Measurements from ENCODE around the gene RAB8B. TPM values are rescaled to one million over a fixed set of nuclear protein-coding genes. Genes with fewer than 3 reads are reported as not detected.
A peak's percentile ranks its signal among the peaks of the same experiment; 100 is the strongest.

Gene RAB8B
- total and polyA plus RNA-seq, 12 donors: 5.2 to 54.4 (median 35.5) TPM

- TF ChIP-seq POLR2A (IDR thresholded peaks at IDR 0.05): no peak
- TF ChIP-seq CTCF (IDR thresholded peaks at IDR 0.05): no peak
- intact Hi-C loops (cut with DNase I): no loop called here
- Histone ChIP-seq H3K27ac (no peak overlapping the region), H3K27me3 (no peaks in the 10 kb centered on the region), H3K9me3 (replicated peaks in 1 of 3) (no peaks in the 10 kb centered on the region), H3K36me3 (replicated peaks in 1 of 2) (no peaks in the 10 kb centered on the region), H3K4me3 (no peak overlapping the region), H3K4me1 (replicated peaks in 1 of 2) (peaks cover 0 to 14% of the 10 kb centered on the region in 2 donors)
- DNase-seq: no peak
- WGBS, 4 donors: 79 to 86% (median 81%) methylated on average over 3 of the region's 3 CpGs
Measured at GRCh38 chr15:63146684-63147083, 42.7 kb upstream of the RAB8B start.

GRCh38 chr15:63151665-63152064, 37.7 kb upstream of the RAB8B start:
- Histone ChIP-seq H3K27me3 (no peaks in the 10 kb centered on the region), H3K36me3 (replicated peaks in 1 of 2) (peaks cover 0 to 29% of the 10 kb centered on the region in 2 donors), H3K27ac (peak overlapping the region in 1 of 5 donors; percentile 80), H3K4me3 (no peak overlapping the region), H3K9me3 (replicated peaks in 1 of 3) (no peaks in the 10 kb centered on the region), H3K4me1 (replicated peaks in 1 of 2) (peaks cover 8 to 36% of the 10 kb centered on the region in 2 donors)
- 94 to 100% (median 97%) methylated on average over 1 of the region's 1 CpG for WGBS, 4 donors
- no peak for DNase-seq
- no peak for TF ChIP-seq CTCF (IDR thresholded peaks at IDR 0.05)
- no peak for TF ChIP-seq POLR2A (IDR thresholded peaks at IDR 0.05)
- intact Hi-C loops (cut with DNase I): no loop called here

GRCh38 chr15:63155486-63155885, 33.9 kb upstream of the RAB8B start:
- intact Hi-C loops (cut with DNase I): no loop called here
- Histone ChIP-seq H3K27me3 (no peaks in the 10 kb centered on the region), H3K4me3 (peak overlapping the region in 1 of 4 donors; percentile 88), H3K36me3 (replicated peaks in 1 of 2) (peaks cover 0 to 29% of the 10 kb centered on the region in 2 donors), H3K4me1 (replicated peaks in 1 of 2) (peaks cover 8 to 28% of the 10 kb centered on the region in 2 donors), H3K27ac (peak overlapping the region in 1 of 5 donors; percentile 97), H3K9me3 (replicated peaks in 1 of 3) (no peaks in the 10 kb centered on the region)
- DNase-seq: no peak
- TF ChIP-seq POLR2A (IDR thresholded peaks at IDR 0.05) (no peak), CTCF (IDR thresholded peaks at IDR 0.05) (no peak)
- 62 to 75% (median 66%) methylated on average over 3 of the region's 3 CpGs for WGBS, 4 donors

GRCh38 chr15:63156086-63156710, 33.2 kb upstream of the RAB8B start:
- 2 to 5% (median 4%) methylated on average over 10 of the region's 10 CpGs for WGBS, 4 donors
- Histone ChIP-seq H3K27me3 (no peaks in the 10 kb centered on the region), H3K27ac (peak overlapping the region; percentile 94 to 99 (median 96)), H3K9me3 (replicated peaks in 1 of 3) (no peaks in the 10 kb centered on the region), H3K36me3 (replicated peaks in 1 of 2) (peaks cover 0 to 29% of the 10 kb centered on the region in 2 donors), H3K4me1 (replicated peaks in 1 of 2) (peaks cover 8 to 23% of the 10 kb centered on the region in 2 donors), H3K4me3 (peak overlapping the region; percentile 38 to 94 (median 76))
- no peak for TF ChIP-seq CTCF (IDR thresholded peaks at IDR 0.05)
- peak in 1 of 2 donors; percentile 26 for TF ChIP-seq POLR2A (IDR thresholded peaks at IDR 0.05)
- DNase-seq: no peak
- intact Hi-C loops (cut with DNase I): no loop called here
